H9 (cell line): ENCODE results near the gene CKLF. TPM values are rescaled to one million over a fixed set of nuclear protein-coding genes. Genes with fewer than 3 reads are reported as not detected.

Experiments
- DNase-seq: peaks from one replicate; pipeline ENCODE4 v3.0.0-alpha.2; 2017
- H2AFZ ChIP-seq: one replicate; pipeline ENCODE4 v1.6.1; 2013; ENCODE audit warnings: mild to moderate bottlenecking, low read length, control low read depth, moderate library complexity
- H2AK5ac ChIP-seq: 2 replicates; pipeline ENCODE4 v1.6.1; 2013; ENCODE audit warnings: low read length, control low read depth, mixed read lengths; ENCODE audit not compliant: insufficient read length
- H2BK120ac ChIP-seq: one replicate; pipeline ENCODE4 v1.6.1; 2013; ENCODE audit warnings: low read depth, mild to moderate bottlenecking, low read length, control low read depth, inconsistent platforms; ENCODE audit not compliant: poor library complexity, severe bottlenecking
- H2BK12ac ChIP-seq: 2 replicates; pipeline ENCODE4 v1.6.1; 2013; ENCODE audit warnings: low read length, control low read depth, mixed read lengths, low read depth; ENCODE audit not compliant: insufficient read length
- H2BK15ac ChIP-seq: 2 replicates; pipeline ENCODE4 v1.6.1; 2013; ENCODE audit warnings: low read depth, low read length, control low read depth
- H2BK20ac ChIP-seq: one replicate; pipeline ENCODE4 v1.6.1; 2013; ENCODE audit warnings: low read depth, mild to moderate bottlenecking, low read length, control low read depth, inconsistent platforms; ENCODE audit not compliant: poor library complexity, severe bottlenecking
- H2BK5ac ChIP-seq: 2 replicates; pipeline ENCODE4 v1.6.1; 2013; ENCODE audit warnings: low read length, control low read depth, mixed read lengths; ENCODE audit not compliant: insufficient read length
- H3K14ac ChIP-seq: 2 replicates; pipeline ENCODE4 v1.6.1; 2013; ENCODE audit warnings: low read length, control low read depth; ENCODE audit not compliant: insufficient read depth
- H3K18ac ChIP-seq: 2 replicates; pipeline ENCODE4 v1.6.1; 2013; ENCODE audit warnings: low read depth, mild to moderate bottlenecking, mixed read lengths, low read length, control low read depth; ENCODE audit not compliant: insufficient read length
- H3K23ac ChIP-seq: 2 replicates; pipeline ENCODE4 v1.6.1; 2013; ENCODE audit warnings: low read length, control low read depth, mixed read lengths, low read depth; ENCODE audit not compliant: insufficient read length
- H3K23me2 ChIP-seq: 2 replicates; pipeline ENCODE4 v1.6.1; 2013; ENCODE audit warnings: low read depth, mild to moderate bottlenecking, mixed read lengths, low read length, control low read depth; ENCODE audit not compliant: insufficient read length, poor library complexity, severe bottlenecking
- H3K27ac ChIP-seq: 2 replicates; pipeline ENCODE4 v1.5.1; 2013; ENCODE audit warnings: low read length, control low read depth, mixed read lengths, low read depth; ENCODE audit not compliant: insufficient read length
- H3K27me3 ChIP-seq: 2 replicates; pipeline ENCODE4 v1.6.1; 2013; ENCODE audit warnings: low read length, control low read depth, inconsistent platforms; ENCODE audit not compliant: insufficient read depth
- H3K4ac ChIP-seq: 2 replicates; pipeline ENCODE4 v1.6.1; 2013; ENCODE audit warnings: low read depth, mild to moderate bottlenecking, control low read depth, inconsistent platforms, low read length, moderate library complexity
- H3K4me1 ChIP-seq: 2 replicates; pipeline ENCODE4 v1.6.1; 2013; ENCODE audit warnings: low read length, control low read depth, inconsistent platforms; ENCODE audit not compliant: insufficient read depth
- H3K4me2 ChIP-seq: 2 replicates; pipeline ENCODE4 v1.6.1; 2013; ENCODE audit warnings: low read length, control low read depth, mixed read lengths; ENCODE audit not compliant: insufficient read length, insufficient read depth
- H3K56ac ChIP-seq: 2 replicates; pipeline ENCODE4 v1.6.1; 2013; ENCODE audit warnings: low read depth, mild to moderate bottlenecking, mixed read lengths, low read length, control low read depth; ENCODE audit not compliant: insufficient read length
- H3K79me1 ChIP-seq: 2 replicates; pipeline ENCODE4 v1.6.1; 2013; ENCODE audit warnings: low read depth, mild to moderate bottlenecking, moderate library complexity, low read length, control low read depth, inconsistent platforms; ENCODE audit not compliant: insufficient read depth, poor library complexity, severe bottlenecking
- H3K79me2 ChIP-seq: 2 replicates; pipeline ENCODE4 v1.6.1; 2013; ENCODE audit warnings: low read length, control low read depth, inconsistent platforms; ENCODE audit not compliant: insufficient read depth
- H3K9ac ChIP-seq: 2 replicates; pipeline ENCODE4 v1.6.1; 2013; ENCODE audit warnings: low read length, control low read depth, mixed read lengths; ENCODE audit not compliant: insufficient read length; ENCODE audit errors: extremely low read depth
- H3K9me3 ChIP-seq: one replicate; pipeline ENCODE4 v1.6.1; 2013; ENCODE audit warnings: low read depth, low read length, inconsistent platforms; ENCODE audit not compliant: control insufficient read depth
- H3T11ph ChIP-seq: one replicate; pipeline ENCODE4 v1.6.1; 2013; ENCODE audit warnings: mild to moderate bottlenecking, low read length, control low read depth, inconsistent platforms
- H4K20me1 ChIP-seq: one replicate; pipeline ENCODE4 v1.6.1; 2013; ENCODE audit not compliant: control insufficient read depth, insufficient read length, insufficient read depth
- H4K5ac ChIP-seq: 2 replicates; pipeline ENCODE4 v1.6.1; 2013; ENCODE audit warnings: low read depth, mild to moderate bottlenecking, mixed read lengths, low read length, control low read depth; ENCODE audit not compliant: insufficient read length
- H4K8ac ChIP-seq: replicated peaks from 2 replicates; pipeline ENCODE4 v1.6.1; 2013; ENCODE audit warnings: low read length, control low read depth, mixed read lengths, low read depth; ENCODE audit not compliant: insufficient read length
- H4K91ac ChIP-seq: 2 replicates; pipeline ENCODE4 v1.6.1; 2013; ENCODE audit warnings: low read depth, mild to moderate bottlenecking, moderate library complexity, mixed read lengths, low read length, control low read depth; ENCODE audit not compliant: insufficient read length
- H3K27ac Mint-ChIP-seq, 3 experiments: 2 replicates in 2 of 3; 3 replicates in 1 of 3; pipeline ENCODE4 v1.8.0; 2020 to 2021; ENCODE audit warnings: mixed read lengths in 3 of 3, mild to moderate bottlenecking in 1 of 3, moderate library complexity in 1 of 3
- H3K27me3 Mint-ChIP-seq: 2 replicates; pipeline ENCODE4 v1.8.0; 2021; ENCODE audit warnings: low read depth, mild to moderate bottlenecking, moderate library complexity, mixed read lengths
- H3K36me3 Mint-ChIP-seq, 3 experiments: 2 replicates in 2 of 3; 3 replicates in 1 of 3; pipeline ENCODE4 v1.8.0; 2020 to 2021; ENCODE audit warnings: low read depth in 3 of 3, mixed read lengths in 3 of 3; ENCODE audit not compliant: insufficient read depth in 1 of 3
- H3K4me1 Mint-ChIP-seq, 2 experiments: 2 replicates each; pipeline ENCODE4 v1.8.0; 2020; ENCODE audit warnings: mixed read lengths in 2 of 2
- H3K4me3 Mint-ChIP-seq, 2 experiments: 2 replicates in 1 of 2; 3 replicates in 1 of 2; pipeline ENCODE4 v1.8.0; 2020 to 2021; ENCODE audit warnings: mild to moderate bottlenecking in 2 of 2, mixed read lengths in 2 of 2, moderate library complexity in 1 of 2
- H3K9me3 Mint-ChIP-seq, 2 experiments: 2 replicates in 1 of 2; 3 replicates in 1 of 2; pipeline ENCODE4 v1.8.0; 2020; ENCODE audit warnings: mild to moderate bottlenecking in 2 of 2, mixed read lengths in 2 of 2, moderate library complexity in 1 of 2
- WGBS: extraction: QIAGEN DNeasy Blood & Tissue Kit; methylation state at CpG from one replicate; pipeline ENCODE4 v1.1.7; 2013; ENCODE audit warnings: missing lambda C conversion rate, low lambda C conversion rate, mixed read lengths; ENCODE audit not compliant: insufficient read length; ENCODE audit errors: extremely low coverage; 5-methylcytosine and 5-hydroxymethylcytosine counted together
- total RNA-seq: library from RNA; stranded (reverse); gene quantifications from 2 replicates; pipeline ENCODE4 v1.2.1, GENCODE V29; 2021
- TF ChIP-seq, protein P1 (sequence below): fragments of 200-600 bp; sonication (generic); conservative IDR thresholded peaks from 3 replicates; pipeline ENCODE4 v1.8.0; 2021; ENCODE audit warnings: antibody characterized with exemption, mild to moderate bottlenecking

Gene CKLF
- total RNA-seq, 1 experiment from 2014 or later, result 23.1 TPM

- no peak overlapping the region for H3K4me3 Mint-ChIP-seq
- no CpG with 5 or more reads among the region's 1 CpG for WGBS
- H3K14ac ChIP-seq, result no peak overlapping the region
These were observed 48.1 kb downstream of the CKLF start for GRCh38 chr16:66600477-66600876.

More at GRCh38 chr16:66600477-66600876, 48.1 kb downstream of the CKLF start:
- Histone ChIP-seq H2BK20ac (no peak overlapping the region), H3K4me1 (no peaks in the 10 kb centered on the region), H3T11ph (no peak overlapping the region), H2BK15ac (no peak overlapping the region), H4K5ac (no peak overlapping the region), H3K18ac (no peak overlapping the region), H3K27ac (no peak overlapping the region), H4K91ac (no peak overlapping the region), H3K79me2 (no peaks in the 10 kb centered on the region), H3K4me2 (no peak overlapping the region), H3K4ac (no peak overlapping the region), H3K9ac (no peak overlapping the region), H4K20me1 (no peaks in the 10 kb centered on the region), H4K8ac (no peak overlapping the region), H3K9me3 (no peaks in the 10 kb centered on the region), H3K23ac (no peak overlapping the region), H3K56ac (no peak overlapping the region), H2AK5ac (no peak overlapping the region), H3K27me3 (no peaks in the 10 kb centered on the region), H2BK5ac (no peak overlapping the region), H3K79me1 (no peaks in the 10 kb centered on the region), H2AFZ (no peak overlapping the region), H3K23me2 (peaks cover 7% of the 10 kb centered on the region), H2BK12ac (no peak overlapping the region), H2BK120ac (no peak overlapping the region)
- no peak for DNase-seq
- Mint-ChIP-seq H3K27ac (no peak overlapping the region), H3K4me1 (peaks cover 6 to 9% of the 10 kb centered on the region in 2 experiments), H3K9me3 (no peaks in the 10 kb centered on the region), H3K27me3 (peaks cover 7% of the 10 kb centered on the region), H3K36me3 (no peaks in the 10 kb centered on the region)
- TF ChIP-seq, protein P1, sequence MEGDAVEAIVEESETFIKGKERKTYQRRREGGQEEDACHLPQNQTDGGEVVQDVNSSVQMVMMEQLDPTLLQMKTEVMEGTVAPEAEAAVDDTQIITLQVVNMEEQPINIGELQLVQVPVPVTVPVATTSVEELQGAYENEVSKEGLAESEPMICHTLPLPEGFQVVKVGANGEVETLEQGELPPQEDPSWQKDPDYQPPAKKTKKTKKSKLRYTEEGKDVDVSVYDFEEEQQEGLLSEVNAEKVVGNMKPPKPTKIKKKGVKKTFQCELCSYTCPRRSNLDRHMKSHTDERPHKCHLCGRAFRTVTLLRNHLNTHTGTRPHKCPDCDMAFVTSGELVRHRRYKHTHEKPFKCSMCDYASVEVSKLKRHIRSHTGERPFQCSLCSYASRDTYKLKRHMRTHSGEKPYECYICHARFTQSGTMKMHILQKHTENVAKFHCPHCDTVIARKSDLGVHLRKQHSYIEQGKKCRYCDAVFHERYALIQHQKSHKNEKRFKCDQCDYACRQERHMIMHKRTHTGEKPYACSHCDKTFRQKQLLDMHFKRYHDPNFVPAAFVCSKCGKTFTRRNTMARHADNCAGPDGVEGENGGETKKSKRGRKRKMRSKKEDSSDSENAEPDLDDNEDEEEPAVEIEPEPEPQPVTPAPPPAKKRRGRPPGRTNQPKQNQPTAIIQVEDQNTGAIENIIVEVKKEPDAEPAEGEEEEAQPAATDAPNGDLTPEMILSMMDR, result no peak
